HG03442 (cell line): Measurements from ENCODE around the gene WASF2.
A peak's percentile ranks its signal among the peaks of the same experiment; 100 is the strongest.
"Not testable (repeated sequence)": the region's sequence is repeated elsewhere in the genome, so short reads cannot be mapped to it uniquely, and the experiment has no call there.

ENCODE experiments used
- ATAC-seq: cut with Tn5 transposase; IDR thresholded peaks from one replicate; pipeline ENCODE4 v1.9.1; 2021; ENCODE audit warnings: mild to moderate bottlenecking, moderate library complexity; ENCODE audit not compliant: unreplicated experiment

WASF2 gene

DNA sequence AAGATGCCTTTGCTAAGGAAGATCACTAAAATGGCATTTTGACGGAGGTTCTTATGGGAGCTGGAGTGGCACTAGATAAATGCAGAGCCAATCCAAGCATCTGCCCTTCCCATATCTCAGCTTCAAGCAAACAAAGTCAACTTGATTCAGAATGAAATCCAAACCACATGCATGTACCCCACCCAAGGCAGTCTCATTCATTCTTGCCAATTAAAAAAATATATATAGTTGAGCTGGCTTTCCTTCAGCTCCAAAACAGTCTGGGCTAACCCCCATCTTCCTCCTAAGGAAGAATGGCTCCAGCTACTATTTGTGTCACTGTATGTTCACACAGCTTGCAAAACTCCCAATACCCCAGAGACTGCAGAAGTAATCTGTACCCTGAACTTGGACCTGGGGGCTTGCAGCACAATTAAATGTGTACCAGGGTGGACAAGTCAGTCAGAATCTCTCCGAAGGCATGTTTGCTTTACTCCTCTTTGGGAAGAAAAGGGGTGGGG, 62.1 kb downstream of the WASF2 start:
- ATAC-seq, result no peak

DNA sequence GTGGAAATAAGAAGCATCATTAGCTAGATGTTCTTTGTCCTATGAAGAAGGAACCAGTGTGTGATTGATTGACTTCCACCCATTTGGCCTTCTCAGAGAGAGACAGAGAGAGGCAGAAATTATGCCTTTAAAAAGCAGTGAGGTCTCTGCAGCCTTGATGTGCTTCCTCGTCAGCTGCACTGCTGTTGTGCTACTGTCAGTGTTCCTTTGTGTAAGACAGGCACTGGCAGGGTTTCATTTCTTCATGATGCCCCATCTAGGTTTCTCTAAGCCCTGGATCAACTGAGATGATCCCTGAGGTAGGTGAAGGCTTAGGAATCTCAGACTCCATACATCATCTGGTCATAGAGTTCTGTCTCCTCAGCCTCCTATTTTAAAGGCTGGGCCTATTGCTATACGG, 62.6 kb downstream of the WASF2 start:
- no peak for ATAC-seq

- ATAC-seq, result no peak
These were observed 66.3 kb downstream of the WASF2 start for GRCh38 chr1:27423709-27424108.

GRCh38 chr1:27418326-27419185, 71.4 kb downstream of the WASF2 start:
- peak; percentile 73 for ATAC-seq

DNA sequence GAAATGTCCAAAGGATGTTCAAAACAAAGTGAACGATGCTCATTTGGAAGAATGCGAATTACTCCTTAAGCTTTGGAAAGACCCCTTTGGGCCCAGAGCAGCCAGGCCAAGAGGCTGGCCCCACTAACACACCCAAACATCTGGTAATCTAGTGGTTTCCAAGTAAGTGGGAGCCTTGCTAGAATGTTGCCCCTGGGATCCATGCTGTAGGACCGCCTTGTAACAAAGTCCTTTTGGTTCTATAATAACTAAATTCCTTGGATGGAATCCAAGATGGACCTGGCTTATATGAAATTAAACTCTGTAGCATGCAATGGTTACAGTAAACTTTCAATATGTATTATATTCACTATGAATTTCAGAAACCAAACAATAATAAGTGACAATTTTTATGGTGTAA, 72.3 kb downstream of the WASF2 start:
- no peak for ATAC-seq

GRCh38 chr1:27416387-27417111, 73.4 kb downstream of the WASF2 start:
- no peak for ATAC-seq

GRCh38 chr1:27414091-27414490, 75.9 kb downstream of the WASF2 start:
- ATAC-seq, result no peak

DNA sequence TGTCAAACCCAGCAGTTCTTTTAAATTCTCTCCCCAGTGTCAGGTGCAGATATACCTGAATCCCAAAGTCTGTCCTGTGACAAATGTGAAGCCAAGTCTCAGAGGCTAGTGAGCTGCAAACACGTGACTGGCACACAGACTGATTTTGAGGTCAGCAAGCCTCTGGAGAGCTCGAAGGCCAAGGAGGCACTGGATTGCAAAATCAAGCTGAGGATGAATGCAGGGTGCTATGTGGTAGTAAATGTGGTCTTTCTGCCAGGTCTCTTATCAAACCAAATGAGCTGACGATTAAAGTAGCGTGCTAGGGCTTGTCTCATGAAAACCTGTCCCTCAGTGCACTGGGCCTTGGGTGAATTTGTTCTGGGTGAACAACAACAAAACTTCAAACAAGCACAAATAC, 77.0 kb downstream of the WASF2 start:
- no peak for ATAC-seq

- ATAC-seq, result no peak
These were observed 77.5 kb downstream of the WASF2 start for GRCh38 chr1:27412502-27412901.

DNA sequence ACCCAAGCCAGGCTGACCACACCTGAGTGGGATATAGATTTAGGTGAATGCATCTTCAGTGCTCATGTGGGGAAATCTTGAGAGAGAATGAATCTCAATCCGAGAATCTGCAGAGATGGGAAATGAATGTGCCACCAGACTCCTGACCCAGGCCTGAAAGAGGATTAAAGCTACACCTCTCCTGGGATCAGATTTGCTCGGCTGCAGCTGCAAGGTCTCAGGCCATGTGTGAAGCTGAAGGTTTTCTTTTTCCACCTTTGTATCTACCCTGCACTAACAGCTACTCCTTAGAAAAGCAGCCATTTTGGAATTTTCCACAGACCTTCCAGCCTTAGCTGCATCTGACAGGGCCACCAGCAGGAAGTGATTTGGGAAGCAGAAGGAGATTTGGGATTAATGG, 79.3 kb downstream of the WASF2 start:
- ATAC-seq, result no peak

DNA sequence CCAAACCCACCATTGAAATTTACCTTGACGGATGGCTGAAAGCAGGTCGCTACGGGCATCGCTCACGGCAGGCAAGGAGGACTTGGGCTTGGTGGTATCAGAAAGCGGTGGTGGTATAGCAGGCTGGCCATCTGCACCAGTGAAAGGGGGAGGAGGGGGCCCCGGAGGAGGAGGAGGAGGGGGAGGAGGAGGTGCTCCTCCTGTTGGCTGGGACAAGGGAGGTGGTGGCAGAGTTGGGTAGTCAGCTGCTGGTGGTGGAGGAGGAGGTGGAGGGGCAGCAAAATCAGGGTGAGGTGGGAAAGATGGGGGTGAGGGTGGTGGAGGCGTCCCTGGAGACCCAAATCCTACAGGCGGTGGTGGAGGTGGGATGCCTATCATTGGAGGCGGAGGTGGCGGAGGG, 80.3 kb downstream of the WASF2 start:
- no peak for ATAC-seq

- no peak for ATAC-seq
These were observed 81.8 kb downstream of the WASF2 start for GRCh38 chr1:27408151-27408550.

GRCh38 chr1:27406791-27407190, 83.2 kb downstream of the WASF2 start:
- not testable (repeated sequence) for ATAC-seq

DNA sequence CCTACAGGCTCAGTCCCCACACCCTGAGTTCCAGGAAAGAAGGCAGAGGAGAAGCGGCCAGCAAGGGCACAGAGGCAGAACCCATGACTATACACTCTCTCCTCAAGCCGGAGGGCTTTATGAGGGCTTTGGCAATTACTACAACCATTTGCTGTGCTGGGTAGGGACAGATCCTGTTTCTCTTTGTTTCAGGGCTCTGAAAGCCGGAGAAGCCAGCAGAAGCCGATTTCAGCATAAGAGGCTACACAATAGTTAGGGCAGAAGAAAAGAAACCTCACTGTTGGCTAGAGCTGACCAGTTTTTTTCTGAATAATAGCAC, 83.6 kb downstream of the WASF2 start:
- no peak for ATAC-seq

- not testable (repeated sequence) for ATAC-seq
These were observed 84.2 kb downstream of the WASF2 start for GRCh38 chr1:27405598-27406361.

GRCh38 chr1:27405074-27405473, 84.9 kb downstream of the WASF2 start:
- no peak for ATAC-seq

GRCh38 chr1:27403931-27404330, 86.0 kb downstream of the WASF2 start:
- no peak for ATAC-seq

GRCh38 chr1:27403065-27403726, 86.8 kb downstream of the WASF2 start:
- ATAC-seq, result no peak

GRCh38 chr1:27402349-27402754, 87.6 kb downstream of the WASF2 start:
- ATAC-seq, result no peak

DNA sequence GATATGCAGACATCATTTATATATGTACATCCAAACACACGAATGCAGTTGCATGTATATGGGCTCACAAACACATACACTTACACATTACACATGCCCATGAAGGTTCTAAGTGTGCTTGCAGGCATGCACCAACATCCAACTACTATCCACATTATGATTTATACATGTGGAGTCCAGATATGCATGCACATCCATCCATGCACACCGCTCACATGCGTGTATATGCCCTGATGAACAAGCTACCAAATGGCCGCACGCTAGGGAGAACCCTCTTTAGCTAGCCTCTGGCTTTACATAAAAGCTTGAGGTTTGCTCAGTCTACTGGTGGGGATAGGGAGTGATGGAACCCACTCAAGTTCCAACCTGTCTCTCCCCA, 89.0 kb downstream of the WASF2 start:
- ATAC-seq, result no peak
